Mesenteric fat pad (tissue), 1 donor: Measurements from ENCODE around the gene KIFC3. TPM values are rescaled to one million over a fixed set of nuclear protein-coding genes. Genes with fewer than 3 reads are reported as not detected.
"Not testable (repeated sequence)": the region's sequence is repeated elsewhere in the genome, so short reads cannot be mapped to it uniquely, and the experiment has no call there.

Experiments
- DNase-seq: peaks from one replicate; pipeline ENCODE4 v3.0.0-alpha.2; 2020; ENCODE audit warnings: low spot score
- total RNA-seq: library from RNA; stranded (reverse); fragmentation: NEBNext Ultra II Directional; extraction: Animal tissue kit (Norgen Biotek cat#: 25700); gene quantifications from one replicate; pipeline ENCODE4 v1.2.1, GENCODE V29; 2021
- donor health status: DM: yes; HTN: yes; CAD: no.

The KIFC3 gene
- total RNA-seq, 1 donor from 2014 or later = 62.3 TPM

DNA sequence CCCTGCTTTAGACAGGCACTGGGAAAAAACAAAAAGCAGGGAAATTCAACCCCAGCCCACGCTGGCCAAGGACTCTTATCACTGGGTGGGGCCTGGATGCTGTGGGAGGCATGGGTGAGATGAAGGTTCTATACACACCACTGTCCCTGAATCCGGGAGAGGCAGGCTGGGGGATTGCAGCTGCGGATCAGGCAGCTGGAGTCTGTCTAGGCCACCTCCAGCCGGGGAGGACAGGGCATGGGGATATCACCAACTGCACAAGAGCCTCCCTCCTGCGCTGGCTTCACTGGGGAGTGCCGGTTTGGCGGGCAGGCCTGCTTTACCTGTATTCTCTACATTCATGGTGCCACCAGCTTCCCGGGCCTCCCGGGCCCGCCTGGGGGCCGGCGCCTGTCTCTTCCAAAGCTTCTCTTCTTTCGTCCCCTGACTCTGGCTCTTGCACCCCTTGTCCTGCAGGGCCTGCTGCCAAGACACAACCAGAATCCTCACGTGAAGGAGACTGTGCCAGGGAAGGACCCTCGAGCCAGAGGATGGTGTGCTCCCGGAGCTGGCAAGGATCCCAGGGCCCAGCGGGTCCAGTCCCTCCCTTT, 13.9 kb downstream of the KIFC3 start:
- no peak for DNase-seq

DNA sequence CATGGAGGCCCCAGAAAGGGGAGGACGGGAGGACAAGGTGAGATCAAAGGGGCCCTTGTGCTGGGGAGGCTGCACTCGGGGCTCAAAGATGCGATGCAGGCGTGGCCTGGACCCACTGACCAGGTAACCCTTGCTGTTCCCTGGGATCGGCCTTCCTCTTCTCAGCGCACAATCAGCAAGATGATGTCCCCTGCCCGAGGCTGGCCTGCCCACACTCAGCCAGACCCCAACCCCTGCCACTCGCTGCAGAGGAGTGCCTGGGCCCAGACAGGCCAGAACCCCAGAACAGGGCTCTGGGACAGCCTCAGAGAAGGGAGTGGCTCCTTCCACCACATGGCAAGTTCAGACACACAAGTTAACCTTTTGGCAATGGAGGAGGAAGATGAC, 14.8 kb downstream of the KIFC3 start:
- no peak for DNase-seq

DNA sequence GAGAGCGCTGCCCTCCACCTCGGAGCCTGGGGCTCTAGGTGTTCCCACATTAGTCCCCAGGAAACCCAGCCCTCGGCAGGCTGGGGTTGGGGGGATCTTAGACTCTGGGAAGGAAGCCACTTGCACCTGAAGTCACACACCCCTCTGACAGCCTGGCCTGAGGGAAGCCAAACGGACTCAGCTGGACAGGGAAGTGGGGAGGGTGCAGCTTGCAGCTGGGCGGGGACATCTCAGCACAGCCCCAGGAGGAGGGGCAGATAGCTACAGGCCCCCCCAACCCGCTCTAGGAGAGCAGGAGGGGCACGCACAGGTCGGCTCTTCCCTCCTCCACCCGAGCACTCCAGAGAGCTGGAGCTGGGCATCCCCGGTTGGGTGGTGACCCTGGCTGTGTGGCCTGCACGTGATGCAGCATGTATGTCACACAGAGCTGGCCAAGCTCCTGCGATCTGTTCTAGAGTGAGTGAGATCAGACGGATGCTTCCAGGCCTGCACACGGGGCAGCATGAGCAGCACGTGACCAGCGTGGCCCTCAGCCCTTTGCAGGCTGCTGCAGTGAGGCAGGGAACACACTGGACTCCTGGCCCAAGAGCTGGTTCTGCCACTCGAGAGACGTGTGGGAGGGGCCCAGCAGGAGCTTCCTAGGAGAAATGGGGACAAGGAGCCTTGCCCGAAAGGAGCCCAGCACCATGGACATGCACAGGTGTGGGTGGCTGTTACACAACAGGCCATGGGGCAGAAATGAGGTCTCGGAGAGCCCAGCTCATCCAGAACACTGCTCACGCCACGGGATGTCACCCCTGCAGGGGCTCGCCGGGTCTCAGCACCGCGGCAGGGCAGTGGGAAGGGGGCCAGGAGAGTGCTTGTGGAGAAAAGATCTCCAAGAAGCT, 15.4 kb downstream of the KIFC3 start:
- no peak for DNase-seq

DNA sequence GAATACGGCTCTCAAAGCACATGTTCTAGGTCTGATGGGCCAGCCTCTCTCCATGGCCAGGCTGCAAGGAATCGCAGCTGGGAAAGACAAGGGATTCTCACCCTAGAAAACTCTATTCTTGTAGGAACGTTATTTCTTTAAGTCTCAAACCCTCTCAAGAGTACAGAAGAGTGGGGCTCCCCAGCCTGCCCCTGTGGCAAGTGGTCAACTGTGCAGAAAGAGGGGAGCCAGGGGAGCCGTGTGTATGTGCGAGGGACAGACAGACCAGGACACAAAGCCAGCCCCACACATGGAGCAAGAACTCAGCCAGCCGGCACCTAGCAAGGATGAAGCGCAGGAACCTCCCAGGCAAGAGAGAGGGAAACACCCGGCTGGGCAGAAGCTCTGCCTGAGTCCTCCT, 16.4 kb downstream of the KIFC3 start:
- no peak for DNase-seq

DNA sequence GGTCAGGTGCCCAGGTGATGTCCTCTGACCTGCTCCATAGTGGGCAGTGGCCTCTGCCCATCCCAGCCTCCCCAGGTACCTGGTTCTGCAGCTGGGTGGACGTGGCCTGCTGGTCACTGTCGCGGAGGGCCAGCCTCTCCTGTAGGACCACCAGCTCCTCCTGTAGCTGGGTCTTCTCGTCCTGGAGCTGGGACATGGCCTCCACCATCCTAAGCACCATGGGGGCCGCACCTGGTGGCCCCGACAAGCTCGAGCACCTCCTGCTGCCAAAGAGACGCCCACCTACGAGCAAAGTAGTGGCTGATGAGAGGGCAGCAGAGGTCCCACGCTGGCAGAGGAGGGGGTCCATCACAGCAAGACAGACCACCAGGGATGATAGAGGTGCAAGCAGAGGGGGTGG, 16.9 kb downstream of the KIFC3 start:
- no peak for DNase-seq

DNA sequence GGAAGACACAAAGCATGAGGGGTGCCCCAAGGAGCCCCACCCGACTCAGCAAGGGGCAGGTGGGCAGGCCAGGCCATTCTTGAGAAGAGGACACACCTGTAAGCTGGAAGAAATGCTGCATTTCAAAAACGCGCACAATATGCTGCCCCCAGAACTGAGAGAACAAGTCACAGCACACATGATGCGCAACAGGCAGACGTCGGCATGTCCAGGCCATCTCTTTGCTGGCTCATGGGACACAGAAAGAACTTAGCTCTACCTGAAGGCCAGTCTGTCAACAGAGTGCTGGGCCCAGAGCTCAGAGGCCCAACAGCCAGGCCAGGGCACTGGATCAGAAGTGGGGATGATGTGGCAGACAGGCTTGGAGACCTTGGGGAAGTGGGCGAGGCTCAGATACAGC, 18.0 kb downstream of the KIFC3 start:
- DNase-seq = no peak

DNA sequence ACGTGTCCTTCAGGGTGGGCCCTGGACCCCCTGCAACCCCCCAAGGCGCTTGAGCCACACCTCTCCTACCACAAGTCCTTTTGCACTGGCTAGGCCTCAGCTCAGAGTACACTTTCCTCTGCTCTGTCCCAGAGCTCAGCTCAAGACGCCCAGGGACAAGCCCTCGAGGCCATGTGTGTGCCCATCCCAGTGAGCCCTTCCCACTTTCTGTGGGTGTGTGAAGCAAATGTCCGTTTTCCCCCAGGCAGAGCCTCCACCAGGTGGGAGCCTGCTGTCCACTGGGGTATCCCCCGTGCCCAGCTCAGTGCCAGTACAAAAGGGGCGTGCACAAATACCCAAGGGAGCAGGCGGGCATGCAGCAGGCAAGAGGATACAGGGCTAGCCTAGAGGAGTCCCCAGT, 18.4 kb downstream of the KIFC3 start:
- no peak for DNase-seq

DNA sequence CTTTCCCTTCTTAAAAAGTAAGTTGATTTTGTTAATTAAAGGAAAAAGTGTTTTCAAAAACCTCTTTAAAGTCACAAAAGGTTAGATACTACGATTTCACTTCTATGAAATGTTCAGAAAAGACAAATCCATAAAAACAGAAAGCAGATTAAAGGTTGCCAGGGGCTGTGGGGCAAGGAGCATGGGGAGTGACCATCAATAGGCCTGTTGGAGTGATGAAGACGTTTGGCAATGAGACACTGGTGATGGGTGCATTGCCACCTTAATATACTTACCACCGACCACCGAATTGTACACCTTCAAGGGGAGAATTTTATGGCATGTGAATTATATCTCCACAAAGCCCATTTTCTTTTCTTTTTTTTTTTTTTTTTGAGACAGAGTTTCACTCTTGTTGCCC, 19.2 kb downstream of the KIFC3 start:
- no peak for DNase-seq

DNA sequence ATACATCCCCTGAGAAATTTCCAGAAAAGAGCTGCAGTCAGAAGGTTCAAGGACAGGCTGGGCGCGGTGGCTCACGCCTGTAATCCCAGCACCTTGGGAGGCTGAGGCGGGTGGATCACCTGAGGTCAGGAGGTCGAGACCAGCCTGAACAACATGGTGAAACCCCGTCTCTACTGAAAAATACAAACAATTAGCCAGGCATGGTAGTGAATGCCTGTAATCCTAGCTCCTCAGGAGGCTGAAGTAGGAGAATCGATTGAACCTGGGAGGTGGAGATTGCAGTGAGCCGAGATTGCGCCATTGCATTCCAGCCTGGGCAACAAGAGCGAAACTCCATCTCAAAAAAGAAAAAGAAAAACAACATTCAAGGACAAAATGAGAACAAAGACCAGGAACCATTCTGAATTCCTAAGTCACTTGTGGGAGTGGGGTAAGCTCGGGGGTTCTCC, 19.7 kb downstream of the KIFC3 start:
- DNase-seq = not testable (repeated sequence)

DNA sequence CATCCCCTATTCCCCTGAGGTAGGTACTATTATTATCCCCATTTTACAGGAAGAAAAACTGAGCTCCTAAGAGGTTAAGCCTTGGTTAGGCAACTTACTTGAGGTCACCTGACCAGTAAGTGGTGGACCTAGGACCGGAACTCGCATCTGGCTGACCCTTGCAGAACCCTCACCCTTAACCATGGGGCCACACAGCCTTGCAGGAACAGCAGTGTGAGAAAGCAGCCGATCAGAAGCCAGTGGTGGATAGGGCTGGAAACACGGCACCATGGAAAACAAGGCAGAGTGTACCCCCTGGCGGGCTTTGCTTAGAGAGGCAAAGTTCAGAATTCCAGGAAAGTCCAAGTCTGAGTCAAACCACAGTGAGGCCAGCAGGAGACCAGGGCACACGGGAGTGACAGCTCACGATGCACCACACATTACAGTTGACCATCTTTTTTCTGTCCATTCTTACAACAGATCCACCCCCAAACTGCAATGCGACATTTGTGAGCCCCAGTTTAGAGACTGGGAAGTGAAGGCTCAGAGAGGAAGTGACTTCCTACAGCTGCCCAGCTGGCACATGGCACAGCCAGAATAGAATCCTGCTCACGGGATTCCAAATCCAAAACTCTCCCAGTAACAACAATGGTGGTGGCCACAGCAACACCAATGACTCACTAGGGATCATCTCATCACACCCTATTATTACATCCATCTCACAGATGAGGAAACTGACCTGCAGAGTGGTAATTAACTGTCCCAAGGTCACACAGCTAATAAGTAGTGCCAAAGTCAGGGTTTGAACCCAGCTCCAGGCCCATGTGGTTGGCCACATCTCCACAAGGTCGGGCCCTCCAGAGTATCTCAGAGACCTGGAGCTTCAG, 20.3 kb downstream of the KIFC3 start:
- no peak for DNase-seq

DNA sequence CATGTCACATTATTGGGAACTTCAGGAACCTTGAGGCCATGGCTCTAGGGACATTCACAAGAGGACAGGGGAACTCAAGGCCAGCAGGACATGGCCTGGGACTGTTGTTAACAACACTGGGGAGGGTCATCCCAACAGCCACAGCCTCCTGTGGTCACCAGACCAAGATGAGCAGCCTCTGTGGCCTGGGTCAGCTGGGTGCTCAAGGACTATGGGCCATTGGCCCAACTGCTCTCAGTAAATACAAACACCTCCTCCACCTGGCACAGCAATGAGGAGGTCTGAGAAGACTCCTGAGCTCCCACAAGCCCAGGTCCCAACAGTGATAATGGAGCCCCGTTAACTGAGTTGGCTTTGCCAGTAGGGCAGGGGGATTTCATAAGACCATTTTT, 20.9 kb downstream of the KIFC3 start:
- no peak for DNase-seq

DNA sequence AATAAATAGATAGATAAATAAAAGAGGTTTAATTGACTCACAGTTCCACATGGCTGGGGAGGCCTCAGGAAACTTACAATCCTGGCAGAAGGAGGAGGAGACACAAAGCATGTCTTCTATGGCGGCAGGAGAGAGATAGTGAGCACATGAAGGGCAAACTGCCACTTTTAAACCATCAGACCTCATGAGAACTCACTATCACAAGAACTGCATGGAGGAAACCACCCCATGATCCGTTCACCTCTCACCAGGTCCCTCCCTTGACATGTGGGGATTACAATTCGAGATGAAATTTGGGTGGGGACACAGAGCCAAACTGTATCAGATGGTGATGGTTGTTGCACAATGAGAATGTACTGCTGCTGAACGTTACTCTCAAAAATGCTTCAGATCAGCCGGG, 22.5 kb downstream of the KIFC3 start:
- DNase-seq = not testable (repeated sequence)

DNA sequence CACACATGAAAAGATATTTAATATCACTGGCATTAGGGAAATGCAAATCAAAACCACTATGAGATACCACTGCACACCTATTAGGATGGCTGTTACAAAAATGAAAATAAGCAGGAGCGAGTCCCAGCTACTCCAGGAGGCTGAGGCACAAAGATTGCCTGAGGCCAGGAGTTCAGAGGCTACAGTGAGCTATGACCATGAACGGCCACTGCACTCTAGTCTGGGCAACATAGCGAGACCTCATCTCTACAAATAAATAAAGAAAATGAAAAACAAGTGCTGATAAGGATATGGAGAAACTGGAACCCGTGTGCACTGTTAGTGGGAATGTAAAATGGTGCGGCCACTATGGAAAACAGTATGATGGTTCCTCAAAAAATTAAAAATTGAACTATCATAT, 23.6 kb downstream of the KIFC3 start:
- DNase-seq = no peak

DNA sequence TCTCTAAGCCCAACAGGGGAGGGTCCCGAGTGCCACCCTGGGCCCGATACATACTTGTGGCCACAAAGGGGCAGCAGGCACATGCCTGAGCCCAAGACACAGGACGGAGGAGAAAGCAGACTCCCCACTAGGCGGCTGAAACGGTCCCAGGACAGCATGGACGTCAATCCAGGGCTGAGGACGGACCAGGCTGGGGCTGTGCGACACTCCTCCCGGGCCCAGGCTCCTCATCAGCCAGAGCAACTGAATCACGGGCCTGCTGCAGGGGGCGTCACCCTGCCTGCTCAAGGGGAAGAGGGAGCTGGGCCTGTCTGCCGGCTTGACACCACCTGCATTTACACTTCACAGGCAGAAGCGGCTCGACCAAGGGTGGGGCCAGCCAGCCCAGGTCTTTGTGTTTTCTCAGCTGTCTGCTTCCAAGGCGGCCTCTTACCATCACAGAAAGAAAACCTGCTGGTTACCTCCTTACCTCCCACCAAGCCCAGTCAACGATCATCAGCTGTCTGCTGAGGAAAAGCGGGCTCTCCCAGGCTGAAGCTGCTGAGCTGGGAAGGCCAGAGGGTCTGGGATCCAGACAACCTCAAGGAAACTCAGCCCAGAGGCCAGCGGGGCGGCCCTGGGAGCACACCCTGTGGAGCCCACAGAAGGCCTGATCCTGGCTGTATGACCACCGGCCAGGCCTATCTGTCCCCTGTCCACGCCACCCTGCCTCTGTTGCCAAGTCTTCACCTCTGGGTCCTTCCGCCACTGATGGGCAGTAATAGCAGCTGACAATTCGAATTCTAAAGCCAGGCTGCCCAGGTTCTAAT, 26.4 kb downstream of the KIFC3 start:
- no peak for DNase-seq

DNA sequence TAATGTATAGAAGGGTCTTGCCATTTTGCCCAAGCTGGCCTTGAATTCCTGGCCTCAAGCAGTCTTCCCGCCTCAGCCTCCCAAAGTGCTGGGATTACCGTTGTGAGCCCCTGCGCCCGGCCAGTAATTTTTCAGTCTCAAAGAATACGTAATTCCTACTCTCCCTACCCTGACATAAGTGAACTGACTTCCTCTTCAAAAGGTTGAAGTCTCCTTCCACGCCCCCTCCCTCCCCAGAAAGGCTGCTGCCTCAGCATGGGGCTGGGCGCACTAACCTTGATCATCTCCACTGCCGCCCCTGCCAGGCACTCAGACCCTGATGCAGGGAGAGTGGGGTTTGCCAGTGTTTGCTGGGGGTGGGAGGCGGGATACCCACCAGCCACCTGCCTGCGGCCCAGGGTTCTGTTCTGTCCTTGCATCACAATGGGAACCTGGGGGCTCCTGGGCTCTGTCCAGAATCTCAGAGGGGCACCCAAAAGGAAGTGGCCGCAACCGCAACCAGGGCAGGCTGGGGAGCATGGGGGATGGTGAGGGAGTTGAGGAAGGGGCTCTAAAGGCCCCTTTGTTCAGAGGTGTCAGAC, 27.5 kb downstream of the KIFC3 start:
- no peak for DNase-seq

DNA sequence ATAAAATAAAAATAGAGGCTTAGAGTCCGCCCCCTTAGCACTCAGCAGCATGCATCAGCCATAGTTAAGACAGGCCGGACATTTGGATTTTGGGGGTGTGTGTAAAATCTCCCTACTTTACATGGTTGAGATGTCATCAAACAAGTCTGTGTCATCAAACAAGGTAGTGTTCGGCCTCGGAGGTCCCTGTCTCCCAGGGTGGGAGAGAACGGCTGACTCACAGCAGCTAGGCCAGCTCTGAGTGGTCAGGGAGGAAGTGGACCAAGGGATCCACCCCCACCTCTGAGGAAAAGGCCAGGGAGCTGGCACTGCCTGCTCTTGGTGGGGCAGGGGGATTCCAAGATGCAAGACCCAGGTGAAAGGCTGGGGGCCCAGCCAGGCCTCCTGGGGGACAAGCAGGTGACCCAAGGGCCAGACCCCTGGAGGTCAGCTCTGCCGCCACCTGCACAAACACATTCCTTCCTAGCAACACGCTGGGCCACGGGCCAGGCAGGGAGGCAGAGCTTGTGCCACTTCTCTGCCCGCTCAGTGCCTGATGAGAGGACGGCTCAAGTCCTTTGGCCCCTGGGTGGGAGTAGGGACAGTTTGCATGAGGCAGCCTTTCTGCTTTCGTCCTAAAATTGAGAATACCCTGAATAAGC, 28.5 kb downstream of the KIFC3 start:
- no peak for DNase-seq

DNA sequence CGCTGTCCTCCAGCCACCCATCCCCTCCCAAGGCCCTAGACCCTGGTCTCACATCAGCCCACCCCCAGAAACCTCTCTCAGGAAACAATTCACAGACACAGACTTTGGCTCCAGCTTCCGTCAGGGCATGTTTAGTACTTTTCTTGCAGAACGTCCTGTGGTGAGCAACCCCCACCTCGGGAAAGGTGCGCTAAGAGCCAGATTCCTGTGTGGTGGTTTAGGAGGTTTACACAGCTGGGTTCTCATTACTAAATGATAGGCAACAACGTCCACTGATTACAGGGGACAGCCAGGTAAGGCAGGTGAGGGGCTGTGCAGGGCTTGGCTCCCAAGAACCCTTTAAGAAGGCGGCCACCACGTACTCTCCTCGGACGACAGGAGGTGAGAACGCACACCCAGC, 29.3 kb downstream of the KIFC3 start:
- DNase-seq = no peak

DNA sequence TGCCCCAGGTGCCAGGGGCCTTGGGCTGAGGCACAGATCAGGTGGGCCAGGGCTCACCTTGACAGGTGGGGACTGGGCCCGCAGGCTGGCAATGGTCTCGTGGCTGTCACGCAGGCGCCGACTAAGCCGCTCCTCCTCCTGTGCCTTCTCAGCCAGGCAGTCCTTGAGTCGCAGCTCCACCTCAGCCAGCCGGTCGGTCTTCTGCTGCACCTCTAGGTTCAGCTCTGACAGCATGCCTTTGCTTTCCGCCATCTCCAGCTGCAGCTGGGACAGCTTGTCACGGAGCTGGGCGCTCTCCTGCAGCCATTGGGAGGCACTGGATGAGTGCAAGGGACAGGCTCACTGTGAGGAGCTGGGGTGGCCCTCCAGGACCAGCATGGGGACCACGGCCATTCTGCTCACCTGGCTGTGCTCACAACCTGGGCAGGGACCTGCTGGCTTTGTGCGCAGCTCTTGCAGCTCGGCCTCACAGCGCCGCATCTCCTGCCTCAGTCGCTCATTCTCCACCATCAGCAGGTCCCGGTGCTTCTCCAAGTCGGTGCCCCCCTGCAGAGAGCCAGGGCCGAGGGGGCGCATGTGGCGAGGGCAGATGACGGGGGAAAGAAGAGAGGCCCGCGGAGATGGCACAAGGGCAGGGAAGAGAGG, 31.0 kb downstream of the KIFC3 start:
- DNase-seq = no peak

DNA sequence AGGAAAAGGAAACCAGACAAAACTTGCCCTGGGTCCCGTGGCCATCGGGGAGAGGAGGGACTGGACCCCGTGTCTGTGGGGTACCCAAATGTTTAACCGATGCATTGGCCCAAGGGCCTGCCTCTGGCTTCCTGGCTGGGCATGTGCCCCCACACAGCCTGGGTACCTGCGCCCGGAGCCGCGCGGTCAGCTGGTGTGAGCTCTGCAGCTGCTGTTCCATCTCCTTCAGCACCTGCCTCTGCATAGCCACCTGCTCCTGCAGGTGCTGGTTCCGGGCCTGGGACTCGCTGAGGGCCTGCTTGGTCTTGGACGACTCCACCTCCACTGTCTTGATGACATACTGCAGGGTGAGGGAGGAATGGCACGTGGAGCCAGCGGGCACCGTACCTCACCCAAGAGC, 31.9 kb downstream of the KIFC3 start:
- DNase-seq = no peak
